HCT116 (cell line): ENCODE measurements around the gene CASP7. TPM values are rescaled to one million over a fixed set of nuclear protein-coding genes. Genes with fewer than 3 reads are reported as not detected.

Experiments used
- ATAC-seq: fragments of 200-7000 bp; cut with Tn5 transposase; 2 replicates; pipeline ENCODE4 v1.9.1; 2020; ENCODE audit warnings: mild to moderate bottlenecking, moderate library complexity
- BruUV-seq: library from RNA; stranded (reverse); fragments of 400-500 nt; replicated peaks from 2 replicates; lab custom pipeline; 2021; lab: Mats Ljungman, UMichigan
- CTCF ChIA-PET: fragments of 300-600 bp; sonication (Branson Sonifier 250); formaldehyde crosslinking; loops from one replicate; lab custom pipeline; 2021; ENCODE audit warnings: antibody characterized with exemption; lab: Charles Lee
- POLR2A ChIA-PET: fragments of 300-600, 350-600 bp; sonication (Branson Sonifier 250); formaldehyde crosslinking; loops from one replicate; lab custom pipeline; 2021; ENCODE audit warnings: antibody characterized with exemption; lab: Charles Lee
- RAD21 ChIA-PET, 2 experiments: fragments of 300-600 bp; sonication (Branson Sonifier 250); formaldehyde crosslinking; loops; one replicate each; lab custom pipeline; 2023; ENCODE audit warnings: low total read pairs in 2 of 2; ENCODE audit not compliant: uncharacterized antibody in 2 of 2, unreplicated experiment in 2 of 2, low non-redundant PET in 1 of 2; lab: Charles Lee
- DNase-seq: peaks from one replicate; pipeline ENCODE4 v3.0.0-alpha.2; 2010; ENCODE audit warnings: low read depth, low spot score
- H2AFZ ChIP-seq: fragments of 200-600 bp; shearing (Covaris generic), sonication (generic); 2 replicates; pipeline ENCODE4 v1.6.1; 2017; ENCODE audit warnings: low read depth, mixed run types, mixed read lengths, antibody characterized with exemption, low read length; ENCODE audit not compliant: poor library complexity, severe bottlenecking
- H3K27ac ChIP-seq: 2 replicates; pipeline ENCODE4 v1.5.1; 2012; ENCODE audit warnings: low read depth, low read length
- H3K27me3 ChIP-seq: fragments of 200-600 bp; sonication (generic); 2 replicates; pipeline ENCODE4 v1.6.1; 2016; ENCODE audit warnings: mixed run types, low read length, mixed read lengths; ENCODE audit not compliant: insufficient read depth
- H3K36me3 ChIP-seq, 2 experiments: fragments of 200-500 bp in 1 of 2; fragments of 200-600 bp in 1 of 2; sonication (Bioruptor generic) in 1 of 2; sonication (generic) in 1 of 2; 2 replicates each; pipeline versions ENCODE4 v1.5.1 to v1.6.1; 2014 to 2016; ENCODE audit warnings: low read length in 2 of 2, inconsistent platforms in 1 of 2, mixed read lengths in 1 of 2, mixed run types in 1 of 2; ENCODE audit not compliant: insufficient read depth in 2 of 2, control insufficient read depth in 1 of 2
- H3K4me1 ChIP-seq, 2 experiments: fragments of 200-600 bp in 1 of 2; sonication (generic) in 1 of 2; 2 replicates each; pipeline versions ENCODE4 v1.5.1 to v1.6.1; 2012 to 2017; ENCODE audit warnings: low read length in 2 of 2, inconsistent platforms in 1 of 2, mild to moderate bottlenecking in 1 of 2, mixed read lengths in 1 of 2, mixed run types in 1 of 2, moderate library complexity in 1 of 2; ENCODE audit not compliant: insufficient read depth in 2 of 2, control insufficient read depth in 1 of 2
- H3K4me2 ChIP-seq: fragments of 200-600 bp; sonication (generic); 2 replicates; pipeline ENCODE4 v1.6.1; 2017; ENCODE audit warnings: mixed run types, low read length, mixed read lengths
- H3K4me3 ChIP-seq, 2 experiments: fragments of 200-600 bp in 1 of 2; sonication (generic) in 1 of 2; replicated peaks in 1 of 2; 2 replicates each; pipeline ENCODE4 v1.5.1; 2011 to 2016; ENCODE audit warnings: low read length in 2 of 2, control low read depth in 1 of 2, low read depth in 1 of 2, mild to moderate bottlenecking in 1 of 2, mixed read lengths in 1 of 2, mixed run types in 1 of 2
- H3K79me2 ChIP-seq: fragments of 200-600 bp; sonication (generic); 2 replicates; pipeline ENCODE4 v1.6.1; 2017; ENCODE audit warnings: mild to moderate bottlenecking, mixed run types, low read length, moderate library complexity, mixed read lengths; ENCODE audit not compliant: insufficient read depth
- H3K9ac ChIP-seq: fragments of 200-600 bp; sonication (generic); 2 replicates; pipeline ENCODE4 v1.6.1; 2016; ENCODE audit warnings: low read length, mixed read lengths
- H3K9me2 ChIP-seq: fragments of 200-600 bp; sonication (generic), shearing (Covaris generic); 2 replicates; pipeline ENCODE4 v1.6.1; 2017; ENCODE audit warnings: mixed run types, mild to moderate bottlenecking, moderate library complexity; ENCODE audit not compliant: insufficient read depth
- H3K9me3 ChIP-seq, 2 experiments: fragments of 200-500 bp in 1 of 2; fragments of 200-600 bp in 1 of 2; sonication (Bioruptor generic) in 1 of 2; sonication (generic) in 1 of 2; 2 replicates each; pipeline ENCODE4 v1.6.1; 2014 to 2017; ENCODE audit warnings: low read length in 2 of 2, mixed read lengths in 2 of 2, inconsistent platforms in 1 of 2, low read depth in 1 of 2, mild to moderate bottlenecking in 1 of 2, mixed run types in 1 of 2, moderate library complexity in 1 of 2; ENCODE audit not compliant: control insufficient read depth in 1 of 2, insufficient read depth in 1 of 2
- H4K20me1 ChIP-seq: fragments of 200-600 bp; sonication (generic), shearing (Covaris generic); 2 replicates; pipeline ENCODE4 v1.6.1; 2017; ENCODE audit warnings: mixed run types, mild to moderate bottlenecking, moderate library complexity; ENCODE audit not compliant: insufficient read depth
- CBX3 ChIP-seq: IDR thresholded peaks from 2 replicates; pipeline ENCODE4 v1.6.1; 2012; ENCODE audit warnings: low read depth
- CEBPB ChIP-seq: IDR thresholded peaks from 2 replicates; pipeline ENCODE4 v1.6.1; 2012; ENCODE audit warnings: low read depth
- CTCF ChIP-seq, 3 experiments: fragments of 200-600 bp in 1 of 3; sonication (generic) in 1 of 3; IDR thresholded peaks in 2 of 3; conservative IDR thresholded peaks in 1 of 3; 2 replicates each; pipeline ENCODE4 v1.5.1; 2012 to 2017; ENCODE audit warnings: low read depth in 2 of 3, low read length in 2 of 3, antibody characterized with exemption in 1 of 3, borderline replicate concordance in 1 of 3, control low read depth in 1 of 3, mild to moderate bottlenecking in 1 of 3, mixed read lengths in 1 of 3, mixed run types in 1 of 3, moderate library complexity in 1 of 3; ENCODE audit not compliant: insufficient read depth in 1 of 3
- EGR1 ChIP-seq: IDR thresholded peaks from 2 replicates; pipeline ENCODE4 v1.6.1; 2012; ENCODE audit warnings: low read depth
- JUND ChIP-seq: IDR thresholded peaks from 2 replicates; pipeline ENCODE4 v1.6.1; 2012
- MAX ChIP-seq: IDR thresholded peaks from 2 replicates; pipeline ENCODE4 v1.6.1; 2012
- POLR2A ChIP-seq: IDR thresholded peaks from 2 replicates; pipeline ENCODE4 v1.7.0; 2011; ENCODE audit warnings: borderline replicate concordance; ENCODE audit not compliant: insufficient read depth, insufficient read length; ENCODE audit errors: extremely low read depth
- RAD21 ChIP-seq: IDR thresholded peaks from 2 replicates; pipeline ENCODE4 v1.6.1; 2012; ENCODE audit warnings: low read depth, mild to moderate bottlenecking
- REST ChIP-seq: IDR thresholded peaks from 2 replicates; pipeline ENCODE4 v1.6.1; 2012; ENCODE audit warnings: low read depth
- SP1 ChIP-seq: IDR thresholded peaks from 2 replicates; pipeline ENCODE4 v1.6.1; 2012; ENCODE audit warnings: low read depth
- SRF ChIP-seq: IDR thresholded peaks from 2 replicates; pipeline ENCODE4 v1.6.1; 2012; ENCODE audit warnings: low read depth
- ZFX ChIP-seq: fragments of 450-650 bp; IDR thresholded peaks from 2 replicates; pipeline ENCODE4 v1.6.1; 2017
- ZNF274 ChIP-seq: fragments of 200-500 bp; sonication (Bioruptor generic); IDR thresholded peaks from 2 replicates; pipeline ENCODE4 v1.6.1; 2014; ENCODE audit warnings: mild to moderate bottlenecking, low read depth, low read length, inconsistent platforms
- intact Hi-C: fragments of 100-400 bp; cut with micrococcal nuclease; formaldehyde crosslinking; loops from 2 replicates; pipeline ENCODE4 v1.10.0; 2022
- total RNA-seq: library from RNA; stranded (reverse); gene quantifications from one replicate; pipeline ENCODE4 v1.2.1, GENCODE V29; 2021; ENCODE audit not compliant: unreplicated experiment

The CASP7 gene
- total RNA-seq, 1 experiment from 2014 or later, result 30.5 TPM

- TF ChIP-seq CTCF (IDR thresholded peaks at IDR 0.05 in 2 of 3, conservative IDR thresholded peaks at IDR 0.05 in 1 of 3; ENCODE audit: borderline replicate concordance in 1 of 3, insufficient read depth in 1 of 3, low read depth in 2 of 3, low read length in 2 of 3), result no peak
- no peak for TF ChIP-seq REST
- no peak for TF ChIP-seq RAD21
- no peak for TF ChIP-seq ZFX
- no peak for TF ChIP-seq MAX
Observed at GRCh38 chr10:113705344-113705652, 25.6 kb downstream of the CASP7 start (continued).

GRCh38 chr10:113706623-113707022 lies 26.9 kb downstream of the CASP7 start:
- H2AFZ ChIP-seq, result no peak overlapping the region
- no TSS peak for BruUV-seq
- DNase-seq (no peak), ATAC-seq (no peak)
- no peak overlapping the region for H3K9ac ChIP-seq
- no peaks in the 10 kb centered on the region for H3K9me3 ChIP-seq
- ChIA-PET POLR2A (no interaction called here), RAD21 (interaction anchor here in 1 of 2 experiments (0.6 kb wide), 1 partner anchor 70 kb away, joined by 3 read pairs; no protein-coding TSS in a partner anchor), CTCF (no interaction called here)
- H3K4me2 ChIP-seq, result no peak overlapping the region
- H3K79me2 ChIP-seq, result no peaks in the 10 kb centered on the region; the same call in 1 of the 2 replicates
- intact Hi-C loops, result loop anchor here (5.0 to 10.0 kb wide), 3 partner anchors 91 to 1418 kb away; no protein-coding TSS in a partner anchor
- no peaks in the 10 kb centered on the region for H3K36me3 ChIP-seq
- no peaks in the 10 kb centered on the region for H4K20me1 ChIP-seq
- no peak overlapping the region for H3K27ac ChIP-seq
- H3K4me1 ChIP-seq, result no peaks in the 10 kb centered on the region
- H3K27me3 ChIP-seq, result no peaks in the 10 kb centered on the region
- TF ChIP-seq ZNF274, result no peak
- TF ChIP-seq SRF, result no peak
- no peak for TF ChIP-seq CBX3
- no peak for TF ChIP-seq JUND
- TF ChIP-seq POLR2A, result no peak
- TF ChIP-seq CEBPB, result no peak
- TF ChIP-seq SP1, result no peak
- TF ChIP-seq ZFX, result no peak
- TF ChIP-seq EGR1, result no peak
- TF ChIP-seq, all 23 proteins: peak for 0
- no peaks in the 10 kb centered on the region for H3K9me2 ChIP-seq
- no peak overlapping the region for H3K4me3 ChIP-seq
